Mesothelial cell of epicardium (in vitro differentiated cells): ENCODE results near the gene ZNF761. TPM values are rescaled to one million over a fixed set of nuclear protein-coding genes. Genes with fewer than 3 reads are reported as not detected.
"Not testable (repeated sequence)": the region's sequence is repeated elsewhere in the genome, so short reads cannot be mapped to it uniquely, and the experiment has no call there.

Source experiments
- DNase-seq, 2 experiments: peaks; one replicate each; pipeline ENCODE4 v3.0.0; 2021; ENCODE audit warnings: low spot score in 2 of 2; ENCODE audit not compliant: unreplicated experiment in 2 of 2
- H3K27ac Mint-ChIP-seq: 2 replicates; pipeline ENCODE4 v1.8.0; 2021; ENCODE audit warnings: mixed read lengths
- H3K27me3 Mint-ChIP-seq: 2 replicates; pipeline ENCODE4 v1.8.0; 2021; ENCODE audit warnings: low read depth, mixed read lengths
- H3K36me3 Mint-ChIP-seq: 2 replicates; pipeline ENCODE4 v1.8.0; 2021; ENCODE audit warnings: mixed read lengths
- H3K4me1 Mint-ChIP-seq: 2 replicates; pipeline ENCODE4 v1.8.0; 2021; ENCODE audit warnings: mixed read lengths
- H3K4me3 Mint-ChIP-seq: 2 replicates; pipeline ENCODE4 v1.8.0; 2021; ENCODE audit warnings: mild to moderate bottlenecking, moderate library complexity, mixed read lengths
- H3K9me3 Mint-ChIP-seq: 2 replicates; pipeline ENCODE4 v1.8.0; 2021; ENCODE audit warnings: mixed read lengths
- CTCF ChIP-seq: fragments of 200-600 bp; sonication (generic); IDR thresholded peaks from one replicate; pipeline ENCODE4 v1.5.0; 2021; ENCODE audit warnings: antibody characterized with exemption; ENCODE audit not compliant: unreplicated experiment
- total RNA-seq: library from RNA; stranded (reverse); gene quantifications from 3 replicates; pipeline ENCODE4 v1.2.1, GENCODE V29; 2021

ZNF761 gene
- total RNA-seq, 1 donor from 2014 or later = 16.2 TPM

GRCh38 chr19:53471916-53472315, 40.1 kb downstream of the ZNF761 start:
- DNase-seq = no peak
- H3K4me1 Mint-ChIP-seq = peaks cover 19% of the 10 kb centered on the region
- H3K4me3 Mint-ChIP-seq = no peak overlapping the region
- no peak overlapping the region for H3K27ac Mint-ChIP-seq
- H3K9me3 Mint-ChIP-seq = peaks cover 6% of the 10 kb centered on the region
- H3K27me3 Mint-ChIP-seq = no peaks in the 10 kb centered on the region
- peaks cover 15% of the 10 kb centered on the region for H3K36me3 Mint-ChIP-seq
- no peak for TF ChIP-seq CTCF

- not testable (repeated sequence) for H3K4me3 Mint-ChIP-seq, DNase-seq, H3K4me1 Mint-ChIP-seq, H3K27ac Mint-ChIP-seq, H3K27me3 Mint-ChIP-seq
- H3K36me3 Mint-ChIP-seq = peaks cover 38% of the 10 kb centered on the region
- peaks cover 18% of the 10 kb centered on the region for H3K9me3 Mint-ChIP-seq
Measured at GRCh38 chr19:53474832-53475231, 43.0 kb downstream of the ZNF761 start.

GRCh38 chr19:53475470-53475869, 43.7 kb downstream of the ZNF761 start:
- H3K4me1 Mint-ChIP-seq, DNase-seq, H3K4me3 Mint-ChIP-seq, H3K27me3 Mint-ChIP-seq, H3K27ac Mint-ChIP-seq: not testable (repeated sequence)
- Mint-ChIP-seq H3K36me3 (peaks cover 45% of the 10 kb centered on the region), H3K9me3 (peaks cover 19% of the 10 kb centered on the region)

GRCh38 chr19:53483751-53484150, 52.0 kb downstream of the ZNF761 start:
- H3K9me3 Mint-ChIP-seq = peaks cover 38% of the 10 kb centered on the region
- H3K27ac Mint-ChIP-seq, DNase-seq, H3K4me3 Mint-ChIP-seq, H3K4me1 Mint-ChIP-seq, H3K27me3 Mint-ChIP-seq: not testable (repeated sequence)
- peaks cover 82% of the 10 kb centered on the region for H3K36me3 Mint-ChIP-seq

GRCh38 chr19:53485046-53486004, 53.5 kb downstream of the ZNF761 start:
- peaks cover 75% of the 10 kb centered on the region for H3K36me3 Mint-ChIP-seq
- H3K27ac Mint-ChIP-seq = no peak overlapping the region
- H3K9me3 Mint-ChIP-seq = peaks cover 36% of the 10 kb centered on the region

GRCh38 chr19:53492153-53492552, 60.4 kb downstream of the ZNF761 start:
- Mint-ChIP-seq H3K36me3 (peaks cover 70% of the 10 kb centered on the region), H3K27me3 (no peaks in the 10 kb centered on the region), H3K4me3 (no peak overlapping the region), H3K4me1 (peaks cover under 1% of the 10 kb centered on the region), H3K27ac (no peak overlapping the region), H3K9me3 (peaks cover 52% of the 10 kb centered on the region)
- no peak for DNase-seq
- no peak for TF ChIP-seq CTCF

More at GRCh38 chr19:53485046-53486004, 53.5 kb downstream of the ZNF761 start:
- no peak for DNase-seq
- TF ChIP-seq CTCF = no peak
- no peaks in the 10 kb centered on the region for H3K4me1 Mint-ChIP-seq
- H3K27me3 Mint-ChIP-seq = no peaks in the 10 kb centered on the region
- H3K4me3 Mint-ChIP-seq = no peak overlapping the region

GRCh38 chr19:53497311-53498023, 65.7 kb downstream of the ZNF761 start:
- peak overlapping the region; percentile 19 for H3K27ac Mint-ChIP-seq
- not testable (repeated sequence) for H3K4me1 Mint-ChIP-seq, H3K4me3 Mint-ChIP-seq

GRCh38 chr19:53498024-53498395, 66.2 kb downstream of the ZNF761 start:
- H3K4me1 Mint-ChIP-seq, H3K4me3 Mint-ChIP-seq, DNase-seq, H3K27me3 Mint-ChIP-seq: not testable (repeated sequence)
- Mint-ChIP-seq H3K27ac (peak overlapping the region; percentile 19), H3K36me3 (peaks cover 20% of the 10 kb centered on the region), H3K9me3 (peaks cover 15% of the 10 kb centered on the region)

More at GRCh38 chr19:53497311-53498023, 65.7 kb downstream of the ZNF761 start:
- H3K36me3 Mint-ChIP-seq = peaks cover 25% of the 10 kb centered on the region
- peaks cover 21% of the 10 kb centered on the region for H3K9me3 Mint-ChIP-seq
- DNase-seq, H3K27me3 Mint-ChIP-seq: not testable (repeated sequence)

GRCh38 chr19:53503151-53503550, 71.4 kb downstream of the ZNF761 start:
- H3K27ac Mint-ChIP-seq, H3K36me3 Mint-ChIP-seq, H3K9me3 Mint-ChIP-seq, DNase-seq, H3K27me3 Mint-ChIP-seq: not testable (repeated sequence)
- Mint-ChIP-seq H3K4me1 (peaks cover 15% of the 10 kb centered on the region), H3K4me3 (peak overlapping the region; percentile 38)

- Mint-ChIP-seq H3K4me3 (peak overlapping the region; percentile 51), H3K4me1 (peaks cover 15% of the 10 kb centered on the region)
- H3K9me3 Mint-ChIP-seq, DNase-seq, H3K27ac Mint-ChIP-seq, H3K27me3 Mint-ChIP-seq, H3K36me3 Mint-ChIP-seq: not testable (repeated sequence)
Measured at GRCh38 chr19:53503671-53504364, 72.0 kb downstream of the ZNF761 start.
